ENCODE measurements around the gene UFSP2. TPM values are rescaled to one million over a fixed set of nuclear protein-coding genes. Genes with fewer than 3 reads are reported as not detected.
A peak's percentile ranks its signal among the peaks of the same experiment; 100 is the strongest.

Gene UFSP2
- total RNA-seq, 1 donor from 2014 or later, result 44.1 TPM

DNA sequence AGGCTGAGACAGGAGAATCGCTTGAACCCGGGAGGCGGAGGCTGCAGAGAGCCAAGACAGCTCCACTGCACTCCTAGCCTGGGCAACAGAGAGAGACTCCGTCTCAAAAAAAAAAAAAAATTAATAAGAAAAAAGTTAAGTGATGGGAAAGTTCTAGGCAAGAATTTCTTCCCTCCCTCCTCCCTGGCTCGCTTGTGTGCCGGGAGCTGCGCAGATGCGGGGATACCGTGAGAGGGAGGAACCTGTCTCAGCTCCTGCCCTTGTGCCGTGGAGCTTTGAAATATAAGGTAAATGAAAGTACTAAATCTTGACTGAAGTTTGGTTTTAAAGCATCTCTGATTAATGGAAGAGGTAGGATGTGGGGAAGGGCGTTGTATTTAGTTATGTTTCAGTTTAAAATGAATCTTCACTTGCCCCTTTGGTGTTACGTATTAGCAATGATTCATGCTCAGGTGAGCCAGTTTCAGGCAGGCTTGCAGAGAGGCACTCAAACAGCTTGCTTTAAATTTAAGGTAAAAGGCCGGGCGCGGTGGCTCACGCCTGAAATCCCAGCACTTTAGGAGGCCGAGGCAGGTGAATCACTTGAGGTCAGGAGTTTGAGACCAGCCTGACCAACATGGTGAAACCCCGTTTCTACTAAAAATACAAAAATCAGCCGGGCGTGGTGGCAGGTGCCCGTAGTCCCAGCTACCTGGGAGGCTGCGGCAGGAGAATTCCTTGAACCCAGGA lies 1.4 kb upstream of the UFSP2 start:
- DNase-seq (ENCODE audit: low spot score), result no peak

DNA sequence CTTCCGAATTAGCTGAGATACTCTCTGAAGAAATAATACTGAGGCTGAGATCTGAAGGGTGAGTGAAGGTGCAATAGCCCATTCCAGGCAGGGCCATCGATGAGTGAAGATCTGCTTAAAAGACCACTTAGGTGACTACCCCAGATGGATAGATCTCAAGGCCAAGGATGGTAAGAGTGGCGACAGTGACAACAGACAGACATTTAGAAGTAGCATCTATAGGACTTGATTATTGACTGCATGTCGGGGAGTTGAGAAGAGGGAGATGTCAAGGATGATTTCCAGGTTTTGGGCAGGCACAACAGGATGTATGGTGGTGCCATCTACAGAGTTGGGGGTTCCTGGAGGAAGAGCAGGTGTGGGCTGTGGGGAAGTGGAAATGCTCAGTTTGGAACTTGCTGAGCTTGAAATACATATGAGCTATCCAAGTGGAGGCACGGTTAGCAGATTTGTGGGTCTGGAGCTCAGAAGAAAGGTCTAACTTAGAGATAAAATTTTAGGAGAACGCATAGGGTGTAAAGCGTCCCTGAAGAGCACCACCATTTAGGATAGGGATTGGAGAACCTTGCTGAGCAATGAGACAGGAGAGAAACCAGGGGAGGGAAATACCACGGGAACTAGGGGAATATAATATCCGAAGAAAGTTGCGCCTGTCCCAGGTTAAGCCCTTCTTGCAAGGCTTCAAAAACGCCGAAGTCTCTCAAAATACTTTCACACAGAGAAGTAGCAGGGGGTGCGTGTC lies 688 bp downstream of the UFSP2 start:
- no peak for DNase-seq (ENCODE audit: low spot score)

DNA sequence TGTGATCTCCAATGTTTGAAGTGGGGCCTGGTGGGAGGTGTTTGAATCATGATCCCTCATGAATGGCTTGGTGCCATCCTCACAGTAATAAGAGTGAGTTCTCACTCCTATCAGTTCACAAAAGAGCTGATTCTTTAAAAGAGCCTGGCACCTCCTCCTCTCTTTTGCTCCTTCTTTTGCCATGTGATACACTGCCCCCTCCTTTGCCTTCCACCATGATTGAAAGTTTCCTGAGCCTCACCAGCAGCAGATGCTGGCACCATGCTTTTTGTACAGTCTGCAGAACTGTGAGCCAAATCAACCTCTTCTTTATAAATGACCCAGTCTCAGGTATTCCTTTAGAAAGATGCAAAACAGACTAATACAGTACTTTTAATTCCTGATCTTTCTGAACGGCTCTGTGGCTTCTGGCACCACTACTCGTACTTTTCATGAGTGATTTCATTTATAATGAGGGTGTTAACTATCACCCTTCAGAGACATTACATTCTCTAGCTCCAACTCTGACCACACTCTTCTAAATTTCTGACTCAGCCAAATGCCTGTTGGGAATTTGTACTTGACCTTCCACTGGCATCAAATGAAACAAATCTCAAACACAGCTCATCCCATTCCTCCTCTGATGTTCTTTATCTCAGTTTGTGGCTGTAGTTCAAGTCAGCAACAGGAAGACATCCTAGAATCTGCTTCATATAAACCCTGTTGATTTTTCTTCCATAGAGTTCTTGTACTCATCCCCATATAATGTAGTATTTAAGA lies 4.2 kb downstream of the UFSP2 start:
- DNase-seq (ENCODE audit: low spot score), result peak; percentile 93

DNA sequence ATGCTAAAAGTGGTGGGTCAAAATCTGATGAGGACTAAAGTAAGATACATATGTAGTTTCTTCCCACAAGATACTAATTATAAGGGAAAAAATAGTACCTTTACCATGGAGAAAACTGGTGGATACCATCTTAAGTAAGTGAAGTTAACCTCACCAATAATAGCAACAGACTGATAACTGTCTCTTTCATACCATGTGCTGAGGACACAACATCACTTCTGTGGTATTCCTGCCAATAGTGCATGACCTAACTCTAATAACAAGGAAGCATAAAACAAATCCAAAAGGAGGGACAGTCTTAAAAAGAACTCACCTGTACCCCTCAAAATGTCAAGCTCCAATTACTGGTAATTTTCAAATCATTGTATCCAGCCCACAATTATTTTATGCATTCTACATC lies 8.8 kb downstream of the UFSP2 start:
- DNase-seq (ENCODE audit: low spot score), result no peak

DNA sequence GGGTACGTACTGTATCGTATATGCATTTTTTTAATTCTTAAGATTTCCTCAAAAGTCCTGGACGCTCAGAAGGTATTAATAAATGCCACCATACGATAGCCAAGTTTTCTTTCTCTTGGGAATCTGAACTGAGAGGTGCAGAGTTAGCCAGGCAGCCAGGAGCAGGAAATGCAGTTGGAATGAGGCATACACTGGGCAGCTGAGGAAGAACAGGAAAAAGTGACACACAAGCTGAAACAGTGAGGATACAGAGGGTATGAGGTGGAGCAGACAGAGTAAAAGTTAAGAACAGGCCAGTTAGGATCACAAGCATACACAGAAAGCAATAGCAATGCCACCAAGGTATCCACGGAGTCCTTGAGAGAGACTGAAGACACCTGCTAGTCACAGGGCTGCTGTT lies 13.4 kb downstream of the UFSP2 start:
- DNase-seq (ENCODE audit: low spot score), result no peak

- no peak for DNase-seq (ENCODE audit: low spot score)
Measured at GRCh38 chr4:185411849-185412248, 13.9 kb downstream of the UFSP2 start.

- no peak for DNase-seq (ENCODE audit: low spot score)
Measured at GRCh38 chr4:185408432-185408831, 17.3 kb downstream of the UFSP2 start.

GRCh38 chr4:185405296-185405999 lies 20.3 kb downstream of the UFSP2 start:
- DNase-seq (ENCODE audit: low spot score), result no peak

DNA sequence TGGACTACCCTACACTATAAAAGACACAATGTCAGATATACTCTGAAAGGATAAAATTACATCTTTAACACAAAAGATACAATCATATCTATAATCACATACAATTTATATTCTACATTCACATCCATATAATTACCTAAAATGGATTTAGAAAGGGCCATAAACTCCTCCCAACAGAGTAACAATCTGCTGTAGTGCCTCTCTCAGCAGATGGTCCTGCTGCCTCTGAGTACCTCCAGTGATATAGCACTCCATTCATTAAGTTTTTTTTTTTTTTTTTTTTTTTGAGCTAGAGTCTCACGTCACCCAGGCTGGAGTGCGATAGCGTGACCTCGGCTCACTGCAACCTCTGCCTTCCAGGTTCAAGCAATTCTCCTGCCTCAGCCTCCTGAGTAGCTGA lies 21.7 kb downstream of the UFSP2 start:
- no peak for DNase-seq (ENCODE audit: low spot score)

GRCh38 chr4:185399466-185399865 lies 26.3 kb downstream of the UFSP2 start:
- no peak for DNase-seq (ENCODE audit: low spot score)

- DNase-seq (ENCODE audit: low spot score), result no peak
Measured at GRCh38 chr4:185398618-185399017, 27.1 kb downstream of the UFSP2 start.

GRCh38 chr4:185396724-185397385 lies 28.9 kb downstream of the UFSP2 start, which contains the start of gene ANKRD37:
ANKRD37 (plus strand) TSS chr4:185396841; CDS start chr4:185396924, 83 bp downstream.
- peak; percentile 54 for DNase-seq (ENCODE audit: low spot score)

- DNase-seq (ENCODE audit: low spot score), result peak; percentile 99
Measured at GRCh38 chr4:185395956-185396723, 29.6 kb downstream of the UFSP2 start.

- DNase-seq (ENCODE audit: low spot score), result no peak
Measured at GRCh38 chr4:185395238-185395955, 30.4 kb downstream of the UFSP2 start, which contains the start of gene LRP2BP. LRP2BP (minus strand) TSS chr4:185395924; CDS start chr4:185378186, 17,738 bp downstream.

- DNase-seq (ENCODE audit: low spot score), result no peak
Measured at GRCh38 chr4:185394568-185395237, 31.1 kb downstream of the UFSP2 start.

DNA sequence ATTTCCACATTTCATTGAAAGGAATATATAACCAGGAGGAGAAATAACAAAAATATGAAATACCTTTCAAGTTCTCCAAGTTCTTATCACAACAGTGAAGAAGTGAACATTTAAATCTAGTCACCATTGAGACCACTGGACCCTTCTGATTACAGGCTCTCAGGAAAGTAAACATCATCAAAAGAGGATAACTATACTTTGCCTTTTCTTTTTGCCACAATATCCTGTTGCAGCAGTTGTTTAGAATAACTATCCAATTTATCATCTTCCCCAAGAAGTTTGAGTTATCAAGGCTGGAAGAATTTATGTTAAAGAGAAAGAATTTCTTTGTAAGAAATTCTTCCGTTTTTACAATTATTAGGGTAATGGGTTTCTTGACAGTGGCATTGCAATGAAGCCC lies 33.6 kb downstream of the UFSP2 start:
- DNase-seq (ENCODE audit: low spot score), result no peak

DNA sequence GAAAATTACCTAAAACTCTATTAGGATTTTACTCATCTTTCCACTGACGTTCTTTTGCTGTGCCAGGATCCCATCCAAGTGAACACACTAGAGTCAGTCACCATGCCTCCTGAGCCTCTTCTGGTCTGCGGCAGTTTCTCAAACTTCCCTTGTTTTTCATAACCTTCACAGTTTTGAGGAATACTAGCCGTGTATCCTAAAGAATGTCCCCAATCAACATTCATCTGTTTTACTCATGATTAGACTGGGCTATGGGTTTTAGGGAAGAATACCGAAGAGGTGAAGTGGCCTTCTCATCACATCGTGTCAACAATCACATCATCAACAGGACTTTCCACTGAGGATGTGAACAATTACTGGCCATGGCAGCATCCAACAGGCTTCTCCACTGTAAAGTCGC lies 34.8 kb downstream of the UFSP2 start:
- no peak for DNase-seq (ENCODE audit: low spot score)

DNA sequence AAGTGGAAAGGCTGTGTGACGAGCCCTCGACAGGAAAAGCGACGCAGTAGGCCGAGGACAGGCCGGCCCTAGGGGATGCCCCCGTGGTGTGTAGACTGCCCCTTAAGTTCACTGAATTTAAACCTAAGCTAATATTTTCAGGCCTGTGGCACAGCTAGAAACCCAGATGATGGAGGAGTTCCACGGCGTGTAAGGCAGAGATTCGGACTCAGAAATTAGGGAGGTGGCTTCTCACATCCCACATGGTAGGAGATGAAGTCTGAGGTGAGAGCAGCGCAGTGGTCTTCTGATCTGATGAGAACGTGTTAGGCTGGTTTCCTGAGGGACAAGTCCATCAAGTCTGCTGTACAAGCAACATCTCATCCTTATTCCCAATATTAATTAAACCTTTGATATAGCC lies 37.8 kb downstream of the UFSP2 start:
- DNase-seq (ENCODE audit: low spot score), result no peak

- peak; percentile 57 for DNase-seq (ENCODE audit: low spot score)
Measured at GRCh38 chr4:185384930-185385331, 40.8 kb downstream of the UFSP2 start.
